ENCODE measurements around the gene CHP1. TPM values are rescaled to one million over a fixed set of nuclear protein-coding genes. Genes with fewer than 3 reads are reported as not detected.

Gene CHP1
- total RNA-seq, 1 donor from 2014 or later: 124 TPM

- Histone ChIP-seq H3K36me3 (peaks cover 53% of the 10 kb centered on the region), H3K4me3 (peak overlapping the region; percentile 98), H3K4me1 (peaks cover 56% of the 10 kb centered on the region), H3K9me3 (replicated peaks) (no peaks in the 10 kb centered on the region), H3K27ac (replicated peaks) (peak overlapping the region; percentile 98), H3K27me3 (ENCODE audit: low read depth) (no peaks in the 10 kb centered on the region)
- TF ChIP-seq, protein P1, sequence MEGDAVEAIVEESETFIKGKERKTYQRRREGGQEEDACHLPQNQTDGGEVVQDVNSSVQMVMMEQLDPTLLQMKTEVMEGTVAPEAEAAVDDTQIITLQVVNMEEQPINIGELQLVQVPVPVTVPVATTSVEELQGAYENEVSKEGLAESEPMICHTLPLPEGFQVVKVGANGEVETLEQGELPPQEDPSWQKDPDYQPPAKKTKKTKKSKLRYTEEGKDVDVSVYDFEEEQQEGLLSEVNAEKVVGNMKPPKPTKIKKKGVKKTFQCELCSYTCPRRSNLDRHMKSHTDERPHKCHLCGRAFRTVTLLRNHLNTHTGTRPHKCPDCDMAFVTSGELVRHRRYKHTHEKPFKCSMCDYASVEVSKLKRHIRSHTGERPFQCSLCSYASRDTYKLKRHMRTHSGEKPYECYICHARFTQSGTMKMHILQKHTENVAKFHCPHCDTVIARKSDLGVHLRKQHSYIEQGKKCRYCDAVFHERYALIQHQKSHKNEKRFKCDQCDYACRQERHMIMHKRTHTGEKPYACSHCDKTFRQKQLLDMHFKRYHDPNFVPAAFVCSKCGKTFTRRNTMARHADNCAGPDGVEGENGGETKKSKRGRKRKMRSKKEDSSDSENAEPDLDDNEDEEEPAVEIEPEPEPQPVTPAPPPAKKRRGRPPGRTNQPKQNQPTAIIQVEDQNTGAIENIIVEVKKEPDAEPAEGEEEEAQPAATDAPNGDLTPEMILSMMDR (IDR thresholded peaks at IDR 0.05; ENCODE audit: borderline replicate concordance): no peak
- peak; percentile 98 for DNase-seq
- intact Hi-C loops (cut with micrococcal nuclease): no loop called here
Observed at GRCh38 chr15:41283653-41284426, 52.8 kb downstream of the CHP1 start.

DNA sequence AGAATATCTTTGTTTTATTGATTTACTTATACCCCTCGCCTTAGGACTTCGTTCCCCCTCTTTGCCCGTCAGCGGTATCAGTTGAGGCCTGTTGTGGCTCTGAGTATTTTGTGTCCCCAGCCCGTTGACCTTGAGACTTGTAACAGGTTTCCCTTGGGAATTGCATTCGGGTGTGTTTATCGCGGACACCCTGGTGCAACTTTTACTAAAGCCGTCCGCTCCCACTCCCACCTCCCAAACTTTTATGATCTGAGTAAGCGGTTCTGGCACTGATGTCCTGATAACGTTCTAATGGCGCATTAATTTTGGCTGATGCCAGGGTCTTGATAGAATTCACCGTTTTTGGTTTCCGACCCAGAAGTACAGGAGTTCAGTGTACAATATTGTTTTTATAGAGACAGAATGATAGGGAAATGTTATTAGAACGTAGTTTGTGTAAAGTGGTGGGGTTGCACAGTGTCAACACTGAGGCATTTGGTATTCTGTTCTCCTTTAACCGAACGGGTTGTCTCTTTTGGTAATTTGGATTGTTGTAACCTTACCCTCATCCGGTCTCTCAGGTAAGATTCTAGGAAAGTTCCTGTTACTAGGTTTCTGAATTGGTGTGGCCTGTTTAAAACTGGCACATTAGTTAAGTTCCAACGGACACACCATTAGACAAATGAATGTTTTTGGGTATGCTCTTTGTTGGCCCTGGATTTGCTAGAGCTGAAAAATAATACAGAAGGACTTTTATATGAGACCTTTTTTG is 53.5 kb downstream of the CHP1 start:
- TF ChIP-seq, protein P1 (IDR thresholded peaks at IDR 0.05; ENCODE audit: borderline replicate concordance): no peak
- peak overlapping the region; percentile 98 for H3K4me3 ChIP-seq
- peaks cover 51% of the 10 kb centered on the region for H3K36me3 ChIP-seq
- H3K4me1 ChIP-seq: peaks cover 62% of the 10 kb centered on the region
- no peaks in the 10 kb centered on the region for H3K27me3 ChIP-seq (ENCODE audit: low read depth)
- no peaks in the 10 kb centered on the region for H3K9me3 ChIP-seq (replicated peaks)
- DNase-seq: no peak
- peak overlapping the region; percentile 98 for H3K27ac ChIP-seq (replicated peaks)
- intact Hi-C loops (cut with micrococcal nuclease): no loop called here

DNA sequence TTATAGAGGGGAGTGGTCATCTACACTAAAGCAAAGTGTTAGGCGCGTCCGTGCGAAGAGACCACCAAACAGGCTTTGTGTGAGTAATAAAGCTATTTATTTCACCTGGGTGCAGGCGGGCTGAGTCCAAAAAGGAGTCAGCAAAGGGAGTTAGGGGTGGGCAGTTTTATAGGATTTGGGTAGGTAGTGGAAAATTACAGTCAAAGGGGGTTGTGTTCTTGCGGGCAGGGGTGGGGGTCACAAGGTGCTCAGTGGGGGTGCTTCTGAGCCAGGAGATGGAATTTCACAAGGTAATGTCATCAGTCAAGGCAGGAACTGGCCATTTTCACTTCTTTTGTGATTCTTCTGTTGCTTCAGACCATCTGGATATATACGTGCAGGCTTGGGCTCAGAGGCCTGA is 54.2 kb downstream of the CHP1 start:
- Histone ChIP-seq H3K4me1 (peaks cover 62% of the 10 kb centered on the region), H3K36me3 (peaks cover 47% of the 10 kb centered on the region)
- no peak for DNase-seq

GRCh38 chr15:41286665-41287333 is 55.7 kb downstream of the CHP1 start:
- no peaks in the 10 kb centered on the region for H3K9me3 ChIP-seq (replicated peaks)
- H3K4me3 ChIP-seq: no peak overlapping the region
- DNase-seq: no peak
- peaks cover 62% of the 10 kb centered on the region for H3K4me1 ChIP-seq
- intact Hi-C loops (cut with micrococcal nuclease): no loop called here
- no peak overlapping the region for H3K27ac ChIP-seq (replicated peaks)
- TF ChIP-seq, protein P1 (IDR thresholded peaks at IDR 0.05; ENCODE audit: borderline replicate concordance): no peak
- peaks cover 61% of the 10 kb centered on the region for H3K36me3 ChIP-seq
- no peaks in the 10 kb centered on the region for H3K27me3 ChIP-seq (ENCODE audit: low read depth)

More for the DNA sequence above, 54.2 kb downstream of the CHP1 start:
- intact Hi-C loops (cut with micrococcal nuclease): no loop called here
- H3K4me3 ChIP-seq: peak overlapping the region; percentile 98
- TF ChIP-seq, protein P1 (IDR thresholded peaks at IDR 0.05; ENCODE audit: borderline replicate concordance): no peak
- no peaks in the 10 kb centered on the region for H3K27me3 ChIP-seq (ENCODE audit: low read depth)
- H3K9me3 ChIP-seq (replicated peaks): no peaks in the 10 kb centered on the region
- H3K27ac ChIP-seq (replicated peaks): peak overlapping the region; percentile 98

- Histone ChIP-seq H3K4me1 (peaks cover 56% of the 10 kb centered on the region), H3K27ac (replicated peaks) (no peak overlapping the region), H3K9me3 (replicated peaks) (no peaks in the 10 kb centered on the region), H3K36me3 (peaks cover 73% of the 10 kb centered on the region), H3K4me3 (no peak overlapping the region), H3K27me3 (ENCODE audit: low read depth) (no peaks in the 10 kb centered on the region)
- DNase-seq: no peak
- TF ChIP-seq, protein P1 (IDR thresholded peaks at IDR 0.05; ENCODE audit: borderline replicate concordance): no peak
- intact Hi-C loops (cut with micrococcal nuclease): no loop called here
Observed at GRCh38 chr15:41288464-41288863, 57.4 kb downstream of the CHP1 start.
